Measurements from ENCODE around the gene BTBD6. TPM values are rescaled to one million over a fixed set of nuclear protein-coding genes. Genes with fewer than 3 reads are reported as not detected.

BTBD6 gene
- total RNA-seq, 1 donor from 2014 or later: 36.3 TPM

- Mint-ChIP-seq H3K4me3 (ENCODE audit: unreplicated experiment) (no peak overlapping the region), H3K36me3 (ENCODE audit: unreplicated experiment) (peaks cover 7% of the 10 kb centered on the region), H3K27ac (ENCODE audit: unreplicated experiment) (no peak overlapping the region), H3K9me3 (ENCODE audit: unreplicated experiment) (peaks cover 2% of the 10 kb centered on the region), H3K27me3 (ENCODE audit: unreplicated experiment) (peaks cover 7% of the 10 kb centered on the region), H3K4me1 (ENCODE audit: low read depth, unreplicated experiment) (peaks cover 7% of the 10 kb centered on the region)
- no peak for TF ChIP-seq CTCF (IDR thresholded peaks at IDR 0.05; ENCODE audit: partially characterized antibody, unreplicated experiment)
- no peak for DNase-seq
These were observed 22.1 kb upstream of the BTBD6 start for GRCh38 chr14:105226198-105226597.

- Mint-ChIP-seq H3K36me3 (ENCODE audit: unreplicated experiment) (peaks cover 7% of the 10 kb centered on the region), H3K27me3 (ENCODE audit: unreplicated experiment) (peaks cover 7% of the 10 kb centered on the region), H3K4me3 (ENCODE audit: unreplicated experiment) (no peak overlapping the region), H3K4me1 (ENCODE audit: low read depth, unreplicated experiment) (peaks cover 3% of the 10 kb centered on the region), H3K27ac (ENCODE audit: unreplicated experiment) (no peak overlapping the region), H3K9me3 (ENCODE audit: unreplicated experiment) (peaks cover 2% of the 10 kb centered on the region)
- no peak for DNase-seq
- no peak for TF ChIP-seq CTCF (IDR thresholded peaks at IDR 0.05; ENCODE audit: partially characterized antibody, unreplicated experiment)
These were observed 21.0 kb upstream of the BTBD6 start for GRCh38 chr14:105227346-105227745.

GRCh38 chr14:105228562-105228961, 19.8 kb upstream of the BTBD6 start:
- DNase-seq: no peak

GRCh38 chr14:105229099-105229655, 19.2 kb upstream of the BTBD6 start:
- TF ChIP-seq CTCF (IDR thresholded peaks at IDR 0.05; ENCODE audit: partially characterized antibody, unreplicated experiment): no peak
- no peak for DNase-seq
- Mint-ChIP-seq H3K9me3 (ENCODE audit: unreplicated experiment) (peaks cover 2% of the 10 kb centered on the region), H3K36me3 (ENCODE audit: unreplicated experiment) (no peaks in the 10 kb centered on the region), H3K4me3 (ENCODE audit: unreplicated experiment) (no peak overlapping the region), H3K4me1 (ENCODE audit: low read depth, unreplicated experiment) (no peaks in the 10 kb centered on the region), H3K27ac (ENCODE audit: unreplicated experiment) (no peak overlapping the region), H3K27me3 (ENCODE audit: unreplicated experiment) (peaks cover 5% of the 10 kb centered on the region)

More at GRCh38 chr14:105228562-105228961, 19.8 kb upstream of the BTBD6 start:
- H3K27ac Mint-ChIP-seq (ENCODE audit: unreplicated experiment): no peak overlapping the region
- H3K4me3 Mint-ChIP-seq (ENCODE audit: unreplicated experiment): no peak overlapping the region
- peaks cover under 1% of the 10 kb centered on the region for H3K36me3 Mint-ChIP-seq (ENCODE audit: unreplicated experiment)
- peaks cover 5% of the 10 kb centered on the region for H3K27me3 Mint-ChIP-seq (ENCODE audit: unreplicated experiment)
- TF ChIP-seq CTCF (IDR thresholded peaks at IDR 0.05; ENCODE audit: partially characterized antibody, unreplicated experiment): no peak
- peaks cover 2% of the 10 kb centered on the region for H3K9me3 Mint-ChIP-seq (ENCODE audit: unreplicated experiment)
- no peaks in the 10 kb centered on the region for H3K4me1 Mint-ChIP-seq (ENCODE audit: low read depth, unreplicated experiment)

- Mint-ChIP-seq H3K4me1 (ENCODE audit: low read depth, unreplicated experiment) (no peaks in the 10 kb centered on the region), H3K9me3 (ENCODE audit: unreplicated experiment) (peaks cover 2% of the 10 kb centered on the region), H3K4me3 (ENCODE audit: unreplicated experiment) (no peak overlapping the region), H3K36me3 (ENCODE audit: unreplicated experiment) (no peaks in the 10 kb centered on the region), H3K27ac (ENCODE audit: unreplicated experiment) (no peak overlapping the region), H3K27me3 (ENCODE audit: unreplicated experiment) (peaks cover 2% of the 10 kb centered on the region)
- DNase-seq: no peak
- no peak for TF ChIP-seq CTCF (IDR thresholded peaks at IDR 0.05; ENCODE audit: partially characterized antibody, unreplicated experiment)
These were observed 7.3 kb upstream of the BTBD6 start for GRCh38 chr14:105240811-105241576.
